SK-N-MC (cell line): ENCODE data around the gene ANKRD30A.

Source experiments
- EZH2 ChIP-seq: fragments of 200-600 bp; sonication (generic); IDR thresholded peaks from one replicate; pipeline ENCODE4 v1.6.1; 2017; ENCODE audit warnings: antibody characterized with exemption
- POLR2AphosphoS5 ChIP-seq: IDR thresholded peaks from 2 replicates; pipeline ENCODE4 v1.6.1; 2012; ENCODE audit warnings: mild to moderate bottlenecking, low read depth, low read length, borderline replicate concordance

DNA sequence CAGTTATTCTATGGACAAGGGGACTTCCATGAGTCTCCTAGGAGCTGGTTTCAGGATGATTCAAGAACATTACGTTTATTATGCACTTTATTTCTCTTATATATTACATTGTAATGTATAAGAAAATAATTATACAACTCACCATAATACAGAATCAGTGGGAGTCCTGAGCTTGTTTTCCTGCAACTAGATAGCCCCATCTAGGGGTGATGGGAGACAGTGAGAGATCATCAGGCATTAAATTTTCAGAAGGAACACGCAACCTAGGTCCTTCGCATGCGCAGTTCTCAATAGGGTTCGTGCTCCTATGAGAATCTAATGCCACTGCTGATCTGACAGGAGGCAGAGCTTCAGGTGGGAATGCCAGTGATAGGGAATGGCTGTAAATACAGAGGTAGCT, 137.9 kb downstream of the ANKRD30A start:
- no peak for TF ChIP-seq POLR2AphosphoS5
- no peak for TF ChIP-seq EZH2
